ENCODE data around the gene CAMTA1.

DNA sequence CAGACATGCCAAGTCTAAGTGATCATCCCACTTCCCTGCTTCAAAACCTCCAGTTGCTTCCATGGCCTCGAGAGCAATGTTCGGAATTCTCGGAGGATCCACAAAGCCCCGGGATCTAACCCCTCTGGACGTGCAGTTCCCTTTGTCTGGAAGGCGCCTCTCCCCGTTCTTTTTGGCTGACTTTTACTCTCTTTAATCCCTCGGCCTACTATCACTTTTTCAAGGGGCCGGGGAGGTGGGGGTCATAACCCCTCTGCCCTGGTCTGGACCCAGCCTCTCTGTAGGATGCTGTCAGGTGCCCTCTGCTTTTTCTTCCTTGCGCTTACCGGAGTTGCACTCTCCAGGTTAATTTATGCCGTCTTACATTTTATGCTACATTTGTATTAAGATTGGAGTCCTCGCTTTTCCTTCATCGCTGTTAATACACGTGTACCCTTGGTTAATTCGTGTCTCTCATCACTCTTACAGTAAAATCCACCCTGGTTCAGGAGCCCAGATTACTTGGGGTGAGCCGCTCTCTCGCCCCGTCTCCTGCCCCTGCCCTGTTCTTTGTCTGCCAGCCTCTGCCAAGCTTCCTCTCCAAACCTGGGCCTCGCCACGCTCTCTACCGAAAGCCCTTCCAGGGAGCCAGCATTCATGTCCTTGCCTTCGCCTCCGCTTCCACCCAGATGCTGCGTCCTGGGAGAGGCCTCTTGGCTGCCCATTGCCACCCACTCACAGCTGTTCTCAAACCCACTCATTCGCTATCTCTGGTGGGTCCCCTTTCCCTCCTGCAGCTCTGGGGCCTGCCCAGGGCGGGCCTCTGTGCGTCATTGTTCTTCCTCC, 448.6 kb downstream of the CAMTA1 start:
- TF ChIP-seq, protein P1, sequence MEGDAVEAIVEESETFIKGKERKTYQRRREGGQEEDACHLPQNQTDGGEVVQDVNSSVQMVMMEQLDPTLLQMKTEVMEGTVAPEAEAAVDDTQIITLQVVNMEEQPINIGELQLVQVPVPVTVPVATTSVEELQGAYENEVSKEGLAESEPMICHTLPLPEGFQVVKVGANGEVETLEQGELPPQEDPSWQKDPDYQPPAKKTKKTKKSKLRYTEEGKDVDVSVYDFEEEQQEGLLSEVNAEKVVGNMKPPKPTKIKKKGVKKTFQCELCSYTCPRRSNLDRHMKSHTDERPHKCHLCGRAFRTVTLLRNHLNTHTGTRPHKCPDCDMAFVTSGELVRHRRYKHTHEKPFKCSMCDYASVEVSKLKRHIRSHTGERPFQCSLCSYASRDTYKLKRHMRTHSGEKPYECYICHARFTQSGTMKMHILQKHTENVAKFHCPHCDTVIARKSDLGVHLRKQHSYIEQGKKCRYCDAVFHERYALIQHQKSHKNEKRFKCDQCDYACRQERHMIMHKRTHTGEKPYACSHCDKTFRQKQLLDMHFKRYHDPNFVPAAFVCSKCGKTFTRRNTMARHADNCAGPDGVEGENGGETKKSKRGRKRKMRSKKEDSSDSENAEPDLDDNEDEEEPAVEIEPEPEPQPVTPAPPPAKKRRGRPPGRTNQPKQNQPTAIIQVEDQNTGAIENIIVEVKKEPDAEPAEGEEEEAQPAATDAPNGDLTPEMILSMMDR (optimal IDR thresholded peaks at IDR 0.05 in 1 of 3, IDR thresholded peaks at IDR 0.05 in 1 of 3, conservative IDR thresholded peaks at IDR 0.05 in 1 of 3; ENCODE audit: extremely low read depth in 1 of 3, insufficient read depth in 2 of 3, low read length in 3 of 3): no peak
- no peak for TF ChIP-seq EZH2 (IDR thresholded peaks at IDR 0.05; ENCODE audit: low read length)

Data from keratinocyte (primary cell).